Measurements from ENCODE around the gene ADAMTSL5.
"Not testable (repeated sequence)": the region's sequence is repeated elsewhere in the genome, so short reads cannot be mapped to it uniquely, and the experiment has no call there.

Gene ADAMTSL5, protein sequence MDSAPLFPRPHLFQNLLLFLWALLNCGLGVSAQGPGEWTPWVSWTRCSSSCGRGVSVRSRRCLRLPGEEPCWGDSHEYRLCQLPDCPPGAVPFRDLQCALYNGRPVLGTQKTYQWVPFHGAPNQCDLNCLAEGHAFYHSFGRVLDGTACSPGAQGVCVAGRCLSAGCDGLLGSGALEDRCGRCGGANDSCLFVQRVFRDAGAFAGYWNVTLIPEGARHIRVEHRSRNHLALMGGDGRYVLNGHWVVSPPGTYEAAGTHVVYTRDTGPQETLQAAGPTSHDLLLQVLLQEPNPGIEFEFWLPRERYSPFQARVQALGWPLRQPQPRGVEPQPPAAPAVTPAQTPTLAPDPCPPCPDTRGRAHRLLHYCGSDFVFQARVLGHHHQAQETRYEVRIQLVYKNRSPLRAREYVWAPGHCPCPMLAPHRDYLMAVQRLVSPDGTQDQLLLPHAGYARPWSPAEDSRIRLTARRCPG

DNA sequence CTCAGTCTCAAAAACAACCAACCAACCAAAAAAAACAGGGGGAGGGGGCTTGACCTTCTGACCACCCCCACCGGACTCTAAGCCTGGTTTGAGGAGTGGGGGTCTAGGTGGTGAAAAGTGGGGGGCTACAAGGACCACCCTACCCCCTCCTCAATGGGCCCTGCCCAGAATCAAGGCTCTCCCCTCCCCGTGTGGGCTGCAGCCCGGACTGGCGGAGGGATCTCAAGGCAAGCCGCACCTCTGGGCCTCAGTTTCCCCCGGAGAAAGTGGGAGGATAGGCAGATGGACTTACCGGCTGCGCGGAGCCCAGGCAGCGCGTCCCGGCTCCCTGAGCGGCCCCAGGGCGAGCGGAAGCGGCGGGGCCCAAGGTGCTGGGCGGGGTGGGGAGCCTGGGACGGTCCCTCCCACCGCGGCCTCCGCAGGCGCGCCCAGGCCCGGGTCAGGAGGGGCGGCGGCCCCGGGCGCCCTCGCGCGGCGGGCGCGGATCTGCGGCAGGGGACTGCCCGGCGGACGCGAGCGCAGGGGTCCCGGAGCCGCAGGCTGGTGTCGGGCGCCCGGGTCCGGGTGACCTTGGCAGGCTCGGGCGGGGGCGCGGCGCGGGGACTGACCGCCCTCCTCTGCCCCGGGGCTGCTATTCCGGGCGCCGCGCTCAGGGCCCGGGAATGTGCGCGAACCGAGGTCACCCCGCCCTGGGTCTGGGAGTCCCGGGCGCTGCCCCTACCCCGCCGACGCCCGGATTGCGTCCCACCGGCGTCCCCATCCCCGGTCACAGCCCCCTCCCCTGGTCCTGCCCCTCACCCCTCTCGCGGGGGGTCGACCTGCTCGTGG, at the start of gene ADAMTSL5:
TSS of gene ADAMTSL5 (minus strand) at position 349 of the 828 bp plus-strand sequence. CDS start 2,076 bp downstream, outside the sequence.
- peak; percentile 69 to 73 for DNase-seq (ENCODE audit: low read depth in 2 of 2)

DNA sequence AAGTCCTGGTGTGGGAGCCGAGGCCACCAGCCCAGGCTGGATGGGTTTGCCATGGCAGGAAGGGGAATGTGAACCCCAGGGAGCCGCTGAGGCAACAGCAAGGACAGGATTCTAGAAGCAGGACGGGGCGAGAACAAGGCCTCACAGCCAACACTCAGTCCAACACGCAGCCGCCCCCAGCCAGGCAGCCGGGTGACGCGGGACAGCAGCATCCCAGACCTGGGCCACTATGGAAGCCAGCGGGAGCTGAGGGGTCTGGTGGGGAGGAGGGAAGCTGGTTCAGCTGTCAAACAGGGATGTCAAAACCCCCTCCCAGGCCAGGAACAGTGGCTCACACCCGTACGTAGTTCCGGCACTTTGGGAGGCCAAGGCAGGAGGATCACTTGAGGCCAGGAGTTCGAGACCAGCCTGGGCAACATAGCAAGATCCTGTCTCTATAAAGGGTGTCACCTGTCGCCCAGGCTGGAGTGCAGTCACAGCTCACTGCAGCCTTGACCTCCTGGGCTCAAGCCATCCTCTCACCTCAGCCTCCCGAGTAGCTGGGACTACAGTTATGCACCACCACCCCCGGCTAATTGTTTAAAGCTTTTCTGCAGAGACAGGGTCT, 48.5 kb upstream of the ADAMTSL5 start:
- no peak for DNase-seq (ENCODE audit: low read depth in 2 of 2)

DNA sequence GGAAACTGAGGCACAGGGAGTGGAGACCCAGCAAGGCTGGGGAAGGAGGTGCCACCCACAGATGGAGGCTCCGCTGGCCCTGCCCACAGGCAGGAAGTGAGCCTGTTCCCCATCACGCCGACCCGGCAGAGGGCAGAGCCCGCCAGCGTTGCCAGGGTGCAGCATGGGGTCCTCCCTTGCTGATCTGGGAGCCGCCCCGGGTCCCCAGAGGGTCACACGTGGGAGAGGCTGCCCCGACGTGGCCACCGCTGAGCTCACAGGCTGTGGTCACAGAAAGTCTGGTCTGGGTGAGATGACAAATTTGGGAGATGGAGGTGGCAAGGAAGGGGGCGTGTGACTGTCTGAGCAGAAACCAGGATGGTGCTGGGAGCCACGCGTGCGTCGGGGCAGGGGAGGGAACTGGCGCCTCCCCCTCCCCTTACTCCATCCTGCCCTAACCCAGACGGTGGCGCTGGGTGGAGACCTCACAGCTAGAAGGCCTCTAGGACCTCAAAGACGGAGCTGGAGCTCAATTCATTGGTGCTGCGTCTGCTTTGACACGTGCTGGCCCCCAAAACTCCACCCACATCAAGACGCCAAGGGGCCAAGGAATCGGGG, 47.6 kb upstream of the ADAMTSL5 start:
- no peak for DNase-seq (ENCODE audit: low read depth in 2 of 2)

DNA sequence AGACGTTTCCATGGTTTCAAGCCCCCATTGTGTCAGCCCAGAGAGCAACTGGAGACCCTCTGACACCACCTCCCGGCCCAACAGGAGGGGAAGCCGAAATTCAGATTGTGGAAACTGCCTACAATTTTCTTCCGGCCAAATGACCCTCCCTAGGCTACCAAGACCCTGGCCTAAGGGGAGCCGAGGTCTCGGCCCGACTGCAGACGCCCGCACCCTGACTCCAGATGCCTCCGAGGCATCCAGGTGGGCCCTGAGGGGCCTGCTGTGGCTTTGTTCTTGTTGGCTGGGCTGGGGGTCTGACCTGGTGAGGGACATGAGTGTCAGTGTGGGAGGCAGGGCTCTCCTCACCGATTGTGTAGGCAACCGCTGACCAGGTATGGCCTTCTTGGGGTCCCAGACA, 45.7 kb upstream of the ADAMTSL5 start:
- DNase-seq (ENCODE audit: low read depth in 2 of 2): no peak

DNA sequence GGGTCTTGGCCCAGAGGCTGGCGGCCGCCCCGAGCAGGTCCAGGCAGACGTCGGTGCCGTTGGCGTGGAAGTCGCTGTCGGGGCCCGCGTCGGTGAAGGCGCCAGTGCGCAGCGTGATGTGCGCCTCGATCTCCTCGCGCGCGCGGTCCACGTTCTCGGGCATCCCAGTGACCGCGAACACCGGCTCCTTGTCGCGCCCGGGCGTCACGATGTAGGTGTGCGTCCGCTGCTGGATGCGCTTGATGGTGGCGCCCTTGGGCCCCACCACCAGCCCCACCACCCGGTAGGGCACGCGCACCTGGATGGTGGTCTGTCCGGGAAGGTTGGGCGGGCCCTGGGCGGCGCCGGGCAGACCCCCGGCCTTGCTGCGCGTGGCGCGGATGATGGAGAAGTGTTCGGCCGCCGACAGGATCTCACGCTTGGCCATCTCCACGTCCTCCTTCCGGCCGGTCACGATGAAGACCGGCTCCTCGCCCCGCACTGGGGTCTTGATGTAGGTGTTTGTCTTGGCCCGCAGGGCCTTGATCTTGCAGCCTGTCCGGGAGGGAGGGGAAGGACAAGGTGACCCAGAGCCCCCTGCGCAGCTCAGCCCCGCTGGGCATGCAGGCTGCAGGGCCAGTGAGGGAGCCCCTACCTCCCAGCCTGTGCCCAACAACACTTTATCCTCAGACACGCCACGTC, 43.7 kb upstream of the ADAMTSL5 start:
- DNase-seq (ENCODE audit: low read depth in 2 of 2): no peak

DNA sequence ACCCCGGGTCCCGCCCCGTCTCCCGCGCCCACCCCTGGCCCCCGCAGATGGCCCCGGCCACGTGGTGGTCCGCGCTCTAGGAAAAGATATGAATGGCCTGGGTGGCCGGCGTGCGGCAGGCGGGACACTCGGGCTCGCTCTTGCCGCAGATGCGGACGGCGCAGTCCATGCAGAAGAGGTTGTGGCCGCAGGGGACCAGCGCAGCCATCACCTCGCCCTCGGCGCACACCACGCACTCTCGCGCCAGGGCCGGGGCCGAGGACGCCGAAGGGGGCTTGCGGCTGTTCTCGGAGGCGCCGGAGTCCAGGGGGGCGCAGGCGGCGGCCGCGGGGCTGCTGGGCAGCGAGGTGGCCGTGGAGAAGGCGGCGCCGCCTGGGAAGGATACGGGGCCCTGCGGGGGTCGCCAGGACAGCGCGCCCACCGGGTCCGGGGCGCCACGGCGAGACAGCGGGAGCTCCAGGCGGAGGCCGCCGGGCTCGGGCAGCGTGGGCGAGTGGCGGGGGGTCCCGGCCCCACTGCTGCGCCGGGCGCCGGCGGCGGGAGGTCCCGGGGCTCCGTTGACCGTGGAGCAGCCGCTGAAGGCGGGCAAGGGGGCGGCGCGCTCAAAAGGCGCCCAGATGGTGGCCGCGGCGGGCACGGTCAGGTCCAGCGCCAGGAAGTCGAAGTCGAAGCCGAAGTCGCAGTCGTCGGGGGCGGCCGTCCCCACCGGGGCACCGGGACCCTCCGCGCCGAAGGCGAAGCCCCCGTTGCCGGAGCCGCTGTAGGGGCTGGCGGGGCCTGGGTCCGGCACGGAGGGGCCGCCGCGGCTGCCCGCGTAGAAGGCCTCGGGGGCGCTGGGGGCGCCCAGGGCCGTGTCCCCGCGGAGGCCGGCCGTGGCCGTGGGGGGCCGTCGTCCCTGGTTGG, 42.9 kb upstream of the ADAMTSL5 start:
- DNase-seq (ENCODE audit: low read depth in 2 of 2): no peak

DNA sequence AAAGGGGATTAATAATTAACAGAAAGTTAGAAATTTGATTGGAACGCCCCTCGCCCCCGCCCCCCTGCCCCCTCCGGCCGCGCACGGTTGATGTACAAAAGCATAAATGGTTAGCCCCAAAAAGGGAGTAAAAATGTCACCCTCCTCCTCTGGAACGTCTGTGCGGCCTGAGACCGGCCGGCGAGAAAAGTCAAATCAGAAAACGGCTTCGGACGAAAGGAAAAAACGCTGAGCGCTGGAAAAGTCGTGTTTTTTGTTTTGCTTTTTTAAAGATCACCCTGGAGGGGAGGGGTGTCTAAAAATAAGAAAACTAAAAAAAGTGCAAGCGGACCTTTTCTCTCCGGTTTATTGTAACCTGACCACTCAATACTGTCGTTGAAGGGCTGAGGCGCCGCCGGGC, 42.1 kb upstream of the ADAMTSL5 start:
- no peak for DNase-seq (ENCODE audit: low read depth in 2 of 2)

DNA sequence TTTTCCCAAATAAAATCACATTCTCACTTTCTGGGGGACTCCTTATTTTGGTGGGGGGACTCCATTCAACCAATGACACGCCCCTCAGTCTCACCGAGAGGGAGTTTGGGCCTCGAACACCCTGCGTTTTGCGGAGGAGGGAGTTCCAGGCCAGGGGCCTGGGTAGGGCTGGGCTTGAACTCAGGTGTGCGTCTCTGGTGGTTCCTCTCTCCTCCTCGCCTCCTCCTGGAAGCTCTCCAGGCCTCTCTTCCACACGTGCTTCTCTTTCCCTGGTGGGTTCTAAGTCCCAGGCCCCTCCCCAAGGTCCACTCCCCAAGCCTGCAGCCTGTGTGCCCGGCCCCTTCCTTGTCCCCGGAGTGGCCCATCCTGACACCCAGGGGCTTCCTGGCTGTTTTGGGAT, 40.6 kb upstream of the ADAMTSL5 start:
- DNase-seq (ENCODE audit: low read depth in 2 of 2): no peak

DNA sequence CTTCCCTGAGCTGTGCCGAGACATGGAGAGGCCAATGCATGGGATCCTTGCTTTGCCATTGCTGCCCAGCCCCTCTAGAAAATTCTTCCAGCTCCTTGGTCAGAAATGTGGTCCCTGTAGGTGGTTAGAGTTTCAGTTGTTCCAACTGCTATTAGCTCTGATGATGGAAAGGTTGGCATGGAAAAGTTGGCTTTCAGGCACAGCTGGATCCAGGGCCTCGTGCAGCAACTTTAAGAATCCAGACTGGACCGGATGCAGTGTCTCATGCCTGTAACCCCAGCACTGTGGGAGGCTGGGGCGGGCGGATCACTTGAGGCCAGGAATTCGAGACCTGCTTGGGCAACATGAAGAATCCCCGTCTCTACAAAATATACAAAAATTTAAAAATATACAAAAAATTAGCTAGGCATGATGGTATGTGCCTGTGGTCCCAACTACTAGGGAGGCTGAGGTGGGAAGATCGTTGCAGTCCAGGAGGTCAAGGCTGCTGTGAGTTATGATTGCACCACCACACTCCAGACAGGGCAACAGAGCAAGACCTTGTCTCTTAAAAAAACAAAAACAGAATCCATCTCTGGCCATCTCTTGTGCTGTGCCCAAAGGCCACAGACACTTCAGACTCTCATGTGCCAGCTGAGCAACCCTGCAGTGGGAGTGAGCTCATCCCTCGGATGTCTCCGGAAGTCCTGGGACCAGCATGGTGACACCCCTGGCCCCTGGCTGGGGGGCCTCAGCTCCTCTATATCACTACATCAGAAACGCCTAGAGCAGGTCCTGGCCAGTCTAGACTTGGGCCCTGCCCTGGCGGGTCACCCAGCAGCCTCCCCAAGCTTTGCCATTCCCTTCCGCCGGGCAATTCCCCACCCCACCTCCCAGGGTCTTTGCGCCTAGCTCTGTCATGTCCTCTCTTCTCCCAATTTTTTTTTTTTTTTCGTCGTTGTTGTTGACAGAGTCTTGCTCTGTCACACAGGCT, 38.5 kb upstream of the ADAMTSL5 start:
- DNase-seq (ENCODE audit: low read depth in 2 of 2): no peak

DNA sequence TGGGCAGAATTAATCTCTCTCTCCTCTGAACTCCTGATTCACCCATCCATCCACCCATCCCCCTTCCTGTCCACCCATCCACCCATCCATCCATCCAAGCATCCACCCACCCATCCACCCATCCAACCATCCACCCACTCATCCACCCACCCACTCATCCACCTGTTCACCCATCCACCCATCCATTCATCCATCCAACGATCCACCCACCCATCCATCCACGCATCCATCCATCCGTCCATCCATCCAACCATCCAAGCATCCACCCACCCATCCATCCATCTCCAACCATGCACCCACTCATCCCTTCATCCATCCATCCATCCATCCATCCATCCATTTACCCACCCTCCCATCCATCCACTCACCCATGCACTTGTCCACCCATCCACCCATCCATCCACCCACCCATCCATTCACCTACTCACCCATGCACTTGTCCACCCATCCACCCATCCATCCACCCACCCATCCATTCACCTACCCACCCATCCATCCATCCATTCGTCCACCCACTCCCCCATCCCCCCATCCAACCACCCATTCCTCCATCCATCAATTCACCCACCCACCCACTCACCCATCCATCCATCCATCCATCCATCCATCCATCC, 36.6 kb upstream of the ADAMTSL5 start:
- DNase-seq (ENCODE audit: low read depth in 2 of 2): no peak

DNA sequence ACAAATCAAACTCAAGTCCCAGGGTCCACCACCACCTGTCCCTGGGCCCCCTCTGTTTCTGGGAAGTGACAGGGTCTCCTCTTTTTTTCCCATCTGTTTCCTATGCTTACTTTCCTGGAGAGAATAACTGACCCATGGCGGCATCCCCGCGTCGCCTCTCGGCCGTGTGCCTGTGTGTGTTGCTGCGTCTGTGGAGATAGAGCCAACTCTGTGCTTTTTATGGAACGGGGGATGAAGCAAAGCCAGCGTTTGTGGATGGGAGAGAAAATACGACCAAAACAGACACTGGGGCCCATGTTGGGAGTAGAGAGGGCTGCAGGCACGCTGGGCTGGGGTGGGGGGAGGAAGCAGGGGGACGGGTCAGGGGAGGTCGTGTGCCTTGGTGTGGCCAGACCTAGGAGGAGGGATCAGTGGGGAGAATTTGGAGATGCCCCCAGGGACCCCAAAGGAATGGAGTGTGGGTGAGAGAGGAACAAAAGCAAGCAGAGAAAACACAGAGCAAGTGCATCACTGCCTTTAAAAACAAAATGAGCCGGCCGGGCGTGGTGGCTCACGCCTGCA, 27.6 kb upstream of the ADAMTSL5 start:
- no peak for DNase-seq (ENCODE audit: low read depth in 2 of 2)

DNA sequence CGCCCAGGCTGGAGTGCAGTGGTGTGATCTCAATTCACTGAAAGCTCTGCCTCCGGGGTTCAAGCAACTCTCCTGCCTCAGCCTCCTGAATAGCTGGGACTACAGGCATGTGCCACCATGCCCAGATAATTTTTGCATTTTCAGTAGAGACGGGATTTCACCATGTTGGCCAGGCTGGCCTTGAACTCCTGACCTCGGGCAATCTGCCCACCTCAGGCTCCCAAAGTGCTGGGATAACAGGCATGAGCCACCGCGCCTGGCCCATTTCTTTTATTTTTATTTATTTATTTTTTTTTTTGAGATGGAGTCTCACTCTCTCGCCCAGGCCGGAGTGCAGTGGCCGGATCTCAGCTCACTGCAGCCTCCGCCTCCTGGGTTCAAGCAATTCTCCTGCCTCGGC, 26.9 kb upstream of the ADAMTSL5 start:
- not testable (repeated sequence) for DNase-seq (ENCODE audit: low read depth in 2 of 2)

DNA sequence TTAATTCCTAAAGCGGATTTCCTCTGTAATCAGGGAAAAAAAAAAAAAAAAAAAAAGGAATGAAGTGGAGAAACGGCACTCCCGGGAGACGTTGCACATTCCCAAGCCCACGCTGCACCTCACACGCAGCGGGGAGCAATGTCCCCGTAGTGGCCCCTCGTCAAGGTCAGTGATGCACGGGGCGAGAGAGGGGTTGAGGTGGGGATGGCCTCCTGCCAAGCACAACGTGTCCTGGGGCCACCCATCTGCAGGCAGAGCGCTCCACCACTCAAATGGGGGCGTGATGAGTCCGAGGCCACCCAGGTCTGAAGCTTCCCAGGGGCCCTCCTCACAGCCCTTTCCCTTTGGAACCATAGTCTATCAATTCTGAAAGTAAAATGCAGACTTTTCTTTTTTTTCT, 26.2 kb upstream of the ADAMTSL5 start:
- no peak for DNase-seq (ENCODE audit: low read depth in 2 of 2)

DNA sequence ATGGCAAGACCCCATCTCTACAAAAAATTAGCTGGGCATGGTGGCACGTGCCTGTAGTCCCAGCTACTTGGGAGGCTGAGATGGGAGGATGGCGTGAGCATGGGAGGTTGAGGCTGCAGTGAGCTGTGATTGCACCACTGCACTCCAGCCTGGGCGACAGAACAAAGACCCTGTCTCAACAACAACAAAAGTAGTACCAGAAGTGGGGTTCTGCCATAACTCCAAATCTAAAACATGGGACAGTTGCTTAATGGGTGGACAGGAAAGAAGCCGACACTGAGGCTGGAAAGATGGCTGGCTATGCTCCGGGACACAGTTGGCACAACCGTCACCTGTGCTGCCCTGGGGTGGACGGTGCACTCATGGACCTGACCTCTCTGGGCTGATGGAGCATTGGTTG, 22.9 kb upstream of the ADAMTSL5 start:
- not testable (repeated sequence) for DNase-seq (ENCODE audit: low read depth in 2 of 2)

DNA sequence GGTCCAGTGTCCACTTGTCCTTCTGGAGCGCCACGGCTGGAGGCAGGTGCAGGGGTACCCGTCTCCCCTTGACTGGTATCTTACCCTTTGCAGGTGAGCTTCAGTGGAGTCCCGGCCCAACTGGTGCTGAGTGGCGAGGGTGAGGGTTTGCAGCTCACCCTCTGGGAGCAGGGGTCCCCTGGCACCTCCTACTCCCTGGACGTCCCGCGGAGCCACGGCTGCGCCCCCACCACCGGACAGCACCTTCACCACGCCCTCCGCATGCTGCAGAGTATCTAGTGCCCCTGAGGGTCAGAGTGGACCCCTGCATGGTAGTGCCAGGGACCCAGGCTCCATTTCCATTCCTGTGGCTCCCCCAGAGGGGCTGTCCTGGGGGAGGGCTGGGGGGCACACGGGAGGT, 22.2 kb upstream of the ADAMTSL5 start:
- no peak for DNase-seq (ENCODE audit: low read depth in 2 of 2)

DNA sequence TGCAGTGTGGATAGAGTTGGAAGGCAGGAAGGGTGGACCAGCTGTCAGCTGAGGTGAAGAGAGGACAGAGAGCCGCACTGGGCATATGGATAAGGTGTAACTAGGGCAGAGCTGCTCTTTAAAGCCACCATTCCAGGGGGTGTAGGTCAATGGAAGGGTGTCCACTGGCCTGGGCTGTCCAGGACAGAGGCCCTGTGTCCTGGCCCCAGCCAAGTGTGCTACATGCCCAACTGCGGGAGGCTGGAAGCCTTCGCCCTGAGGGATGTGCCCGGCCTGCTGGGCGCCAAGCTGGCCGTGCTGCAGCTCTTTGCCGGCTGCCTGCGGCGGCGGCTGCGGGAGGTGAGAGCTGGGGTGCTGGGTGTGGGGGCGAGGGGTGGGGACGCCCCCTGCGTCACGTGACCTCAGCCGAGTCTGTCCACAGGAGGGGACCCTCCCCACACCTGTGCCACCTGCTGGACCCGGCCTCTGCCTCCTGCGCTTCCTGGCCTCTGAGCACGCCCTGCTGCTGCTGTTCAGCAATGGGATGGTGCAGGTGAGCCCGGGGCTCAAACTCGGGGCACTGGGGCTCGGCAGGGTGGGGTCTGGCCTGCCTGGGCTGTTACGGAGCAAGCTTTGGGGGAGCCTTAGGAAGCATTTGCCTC, 20.8 kb upstream of the ADAMTSL5 start:
- DNase-seq (ENCODE audit: low read depth in 2 of 2): no peak

DNA sequence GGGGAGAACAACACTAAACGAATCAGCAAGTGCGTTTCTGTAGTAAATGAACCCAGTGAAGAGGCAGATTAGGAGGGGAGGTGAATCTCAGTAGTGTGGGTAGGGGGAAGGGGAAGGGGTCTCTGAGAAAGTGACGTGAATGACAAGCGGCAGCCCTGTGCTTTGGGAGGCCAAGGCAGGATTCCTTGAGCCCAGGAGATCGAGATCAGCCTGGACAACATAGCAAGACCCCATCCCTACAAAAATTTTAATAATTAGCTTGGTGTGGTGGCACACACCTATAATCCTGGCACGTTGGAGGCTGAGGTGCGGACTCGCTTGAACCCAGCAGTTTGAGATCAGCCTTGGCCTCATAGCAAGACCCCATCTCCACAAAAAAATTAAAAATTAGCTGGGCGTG, 19.2 kb upstream of the ADAMTSL5 start:
- no peak for DNase-seq (ENCODE audit: low read depth in 2 of 2)

DNA sequence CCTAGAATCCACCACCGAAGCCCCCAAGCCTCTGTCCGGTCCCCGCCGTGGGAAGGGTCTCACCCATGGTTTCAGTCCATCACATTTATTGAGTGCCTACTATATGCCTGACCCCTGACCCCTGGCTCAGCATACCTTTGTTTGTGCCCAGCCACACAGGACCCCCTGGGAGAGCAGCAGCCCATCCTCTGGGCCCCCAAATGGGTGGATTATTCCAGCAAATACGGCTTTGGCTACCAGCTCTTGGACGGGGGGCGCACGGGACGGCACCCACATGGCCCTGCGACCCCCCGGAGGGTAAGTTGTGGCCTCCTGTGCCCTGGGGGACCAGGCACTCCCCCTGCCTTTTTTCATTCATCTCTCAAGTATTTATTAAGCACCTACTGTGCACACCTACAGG, 18.8 kb upstream of the ADAMTSL5 start:
- no peak for DNase-seq (ENCODE audit: low read depth in 2 of 2)
